GM12874 (cell line): ENCODE results near the gene ALDH1L1.

Experiments used
- CTCF ChIP-seq: IDR thresholded peaks from 2 replicates; pipeline ENCODE4 v1.5.1; 2011; ENCODE audit warnings: low read depth, mild to moderate bottlenecking, control low read depth, low read length, moderate library complexity; ENCODE audit not compliant: insufficient read depth

ALDH1L1 gene

DNA sequence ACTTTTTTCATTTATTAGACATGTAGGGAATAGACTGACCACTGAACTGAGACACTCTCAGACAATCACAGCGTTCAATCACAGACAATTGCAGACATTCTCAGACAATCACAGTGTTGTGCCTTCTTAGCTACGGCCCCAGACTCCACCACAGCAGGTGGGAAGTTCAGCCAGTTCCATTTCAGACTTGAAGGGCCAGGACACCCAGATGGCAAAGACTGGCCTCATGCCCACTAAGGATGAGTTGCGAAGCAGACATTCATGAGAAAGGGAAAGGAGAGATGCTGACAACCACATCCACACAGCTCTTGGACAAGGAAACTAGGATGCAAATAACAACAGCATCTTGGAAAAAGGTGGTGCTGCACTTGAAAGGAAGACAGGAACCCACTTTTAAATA, 21.9 kb upstream of the ALDH1L1 start:
- TF ChIP-seq CTCF, result no peak

- TF ChIP-seq CTCF, result no peak
These were observed 20.8 kb upstream of the ALDH1L1 start for GRCh38 chr3:126201168-126201567.

- TF ChIP-seq CTCF, result no peak
These were observed 20.1 kb upstream of the ALDH1L1 start for GRCh38 chr3:126200534-126200933.

DNA sequence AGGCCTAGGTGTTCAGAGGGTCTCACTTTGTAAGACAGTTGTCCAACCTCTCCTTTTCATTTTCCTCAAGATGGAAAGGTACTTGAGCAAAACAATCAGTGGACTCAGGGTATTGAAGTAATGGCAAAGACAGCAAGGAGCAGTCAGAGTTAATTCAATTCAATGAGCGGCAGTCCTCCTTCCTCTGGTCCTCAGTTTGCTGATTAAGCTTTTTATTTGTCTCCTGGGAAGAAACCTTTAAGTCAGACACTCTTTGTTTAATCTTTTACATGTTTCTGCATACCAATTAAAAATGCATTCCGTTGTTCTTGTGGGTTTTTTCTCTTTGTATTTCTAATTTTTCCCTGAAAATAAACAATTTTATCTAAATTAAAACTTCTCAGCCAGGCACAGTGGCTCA, 18.9 kb upstream of the ALDH1L1 start:
- no peak for TF ChIP-seq CTCF

DNA sequence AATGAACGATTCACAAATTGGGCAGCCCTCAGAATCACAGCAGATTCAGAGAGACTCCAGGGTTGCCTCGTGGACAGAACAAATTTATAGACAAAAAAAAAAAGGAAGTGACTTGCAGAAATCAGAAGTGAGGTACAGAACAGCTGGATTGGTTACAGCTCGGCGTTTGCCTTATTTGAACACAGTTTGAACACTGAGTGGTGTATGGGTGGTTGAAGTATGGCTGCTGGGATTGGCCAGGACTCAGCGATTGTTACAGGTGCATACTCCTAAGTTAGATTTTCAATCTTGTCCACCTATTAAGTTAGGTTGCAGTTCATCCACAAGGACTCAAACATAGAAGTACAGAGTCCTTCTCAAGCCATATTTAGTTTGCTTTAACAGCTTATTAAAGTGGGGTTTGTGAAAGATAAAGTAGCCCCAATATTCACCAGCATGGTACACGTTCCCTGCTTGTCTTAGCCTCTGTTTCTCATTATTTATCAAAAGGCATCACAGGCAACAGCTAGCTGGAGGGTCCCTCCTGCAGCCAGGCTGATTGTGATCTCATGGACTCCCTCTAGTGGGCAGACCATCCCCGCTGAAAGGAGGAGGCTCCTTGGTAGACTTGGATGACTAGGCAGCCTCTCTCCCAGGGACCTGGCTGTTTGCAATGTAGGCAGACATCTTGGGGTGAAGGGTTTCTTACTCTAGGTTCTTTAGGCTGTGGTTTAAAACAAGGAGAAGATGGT, 17.6 kb upstream of the ALDH1L1 start:
- peak; percentile 74 for TF ChIP-seq CTCF

GRCh38 chr3:126197343-126197742, 17.0 kb upstream of the ALDH1L1 start:
- TF ChIP-seq CTCF, result no peak

DNA sequence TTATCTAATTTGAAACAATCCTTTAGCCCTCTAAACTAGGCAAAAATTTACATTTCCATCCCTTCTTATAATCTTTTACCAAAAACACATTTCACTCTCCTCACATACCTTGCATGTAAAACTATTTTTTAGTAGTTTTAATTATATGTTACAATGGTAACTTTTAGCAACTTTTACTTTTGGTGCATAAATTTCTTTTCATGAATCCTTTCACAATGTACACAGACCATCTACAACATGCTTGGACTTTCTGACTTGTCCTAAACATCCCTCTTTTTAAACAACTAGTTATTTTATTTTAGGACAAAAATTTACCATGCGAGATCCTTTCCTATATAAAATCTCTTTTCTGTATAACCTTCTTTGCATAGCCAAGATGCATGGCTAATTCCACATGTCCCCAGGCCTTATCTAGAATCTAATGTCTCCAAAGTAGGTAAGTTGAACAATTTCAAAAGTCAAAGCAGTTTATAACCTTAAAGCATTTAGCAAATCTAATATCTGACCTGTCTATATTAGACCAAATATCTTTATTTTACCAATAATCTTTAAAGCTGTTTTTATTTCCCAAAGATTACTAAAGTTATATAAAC, 14.4 kb upstream of the ALDH1L1 start:
- TF ChIP-seq CTCF, result no peak
